ENCODE data around the gene CCL28. TPM values are rescaled to one million over a fixed set of nuclear protein-coding genes. Genes with fewer than 3 reads are reported as not detected.
"Not testable (repeated sequence)": the region's sequence is repeated elsewhere in the genome, so short reads cannot be mapped to it uniquely, and the experiment has no call there.

Gene CCL28
- total and polyA plus RNA-seq, 4 donors, result 1.5 to 5.3 (median 2.3) TPM

GRCh38 chr5:43415935-43416802 is 4.0 kb upstream of the CCL28 start:
- H3K27ac ChIP-seq (ENCODE audit: low read depth in 1 of 2, low read length in 2 of 2), result no peak overlapping the region
- ATAC-seq (ENCODE audit: low FRiP score) (no peak), DNase-seq (no peak)
- H3K4me3 ChIP-seq (ENCODE audit: low read length in 2 of 2), result no peak overlapping the region
- intact Hi-C loops (cut with DNase I), result no loop called here
- no peaks in the 10 kb centered on the region for H3K4me1 ChIP-seq (ENCODE audit: control insufficient read depth in 1 of 2, insufficient read depth in 2 of 2, low read length in 2 of 2)
- 68 to 75% methylated on average over 3 of the region's 3 CpGs for WGBS, 2 donors
- no peaks in the 10 kb centered on the region for H3K27me3 ChIP-seq (ENCODE audit: control insufficient read depth in 1 of 2, insufficient read depth in 2 of 2, low read length in 1 of 2)
- H3K9me3 ChIP-seq (ENCODE audit: control insufficient read depth, low read length), result no peaks in the 10 kb centered on the region
- H3K36me3 ChIP-seq (ENCODE audit: control insufficient read depth in 1 of 2, insufficient read depth in 2 of 2, low read length in 1 of 2), result no peaks in the 10 kb centered on the region

GRCh38 chr5:43413966-43414365 is 1.8 kb upstream of the CCL28 start:
- no peak overlapping the region for H3K27ac ChIP-seq (ENCODE audit: low read depth in 1 of 2, low read length in 2 of 2)
- ATAC-seq (ENCODE audit: low FRiP score) (no peak), DNase-seq (no peak)
- H3K9me3 ChIP-seq (ENCODE audit: control insufficient read depth, low read length), result no peaks in the 10 kb centered on the region
- 87 to 92% methylated on average over 2 of the region's 2 CpGs for WGBS, 2 donors
- H3K27me3 ChIP-seq (ENCODE audit: control insufficient read depth in 1 of 2, insufficient read depth in 2 of 2, low read length in 1 of 2), result no peaks in the 10 kb centered on the region
- no peaks in the 10 kb centered on the region for H3K4me1 ChIP-seq (ENCODE audit: control insufficient read depth in 1 of 2, insufficient read depth in 2 of 2, low read length in 2 of 2)
- no peaks in the 10 kb centered on the region for H3K36me3 ChIP-seq (ENCODE audit: control insufficient read depth in 1 of 2, insufficient read depth in 2 of 2, low read length in 1 of 2)
- H3K4me3 ChIP-seq (ENCODE audit: low read length in 2 of 2), result no peak overlapping the region
- intact Hi-C loops (cut with DNase I), result no loop called here

DNA sequence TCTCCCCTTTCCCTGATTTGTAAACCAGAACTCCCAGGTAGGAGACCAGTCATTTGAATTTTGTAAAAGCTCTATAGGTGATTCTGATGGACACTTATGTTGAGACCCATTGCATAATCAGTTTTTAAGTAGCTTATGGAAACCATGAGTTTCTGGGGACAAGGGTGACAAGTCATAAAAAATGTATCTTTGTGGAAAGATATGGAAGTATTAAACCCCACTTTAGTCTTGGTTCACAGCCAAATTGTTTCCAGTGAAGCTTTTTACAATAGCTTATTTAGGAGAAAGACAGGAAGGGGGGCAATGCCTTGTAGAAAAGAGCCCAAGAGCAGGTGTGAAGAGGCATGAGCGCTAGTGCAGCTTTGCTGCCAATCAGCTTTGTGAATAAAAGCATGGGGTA is 453 bp upstream of the CCL28 start:
- H3K9me3 ChIP-seq (ENCODE audit: control insufficient read depth, low read length), result no peaks in the 10 kb centered on the region
- intact Hi-C loops (cut with DNase I), result no loop called here
- DNase-seq, result no peak
- ATAC-seq (ENCODE audit: low FRiP score), result no peak
- no peaks in the 10 kb centered on the region for H3K36me3 ChIP-seq (ENCODE audit: control insufficient read depth in 1 of 2, insufficient read depth in 2 of 2, low read length in 1 of 2)
- H3K4me1 ChIP-seq (ENCODE audit: control insufficient read depth in 1 of 2, insufficient read depth in 2 of 2, low read length in 2 of 2), result no peaks in the 10 kb centered on the region
- no peak overlapping the region for H3K4me3 ChIP-seq (ENCODE audit: low read length in 2 of 2)
- no peak overlapping the region for H3K27ac ChIP-seq (ENCODE audit: low read depth in 1 of 2, low read length in 2 of 2)
- no peaks in the 10 kb centered on the region for H3K27me3 ChIP-seq (ENCODE audit: control insufficient read depth in 1 of 2, insufficient read depth in 2 of 2, low read length in 1 of 2)
- 88 to 93% methylated on average over 1 of the region's 1 CpG for WGBS, 2 donors

GRCh38 chr5:43411495-43411894 is 696 bp downstream of the CCL28 start:
- no peaks in the 10 kb centered on the region for H3K27me3 ChIP-seq (ENCODE audit: control insufficient read depth in 1 of 2, insufficient read depth in 2 of 2, low read length in 1 of 2)
- 49 to 50% methylated on average over 3 of the region's 3 CpGs for WGBS, 2 donors
- DNase-seq (no peak), ATAC-seq (ENCODE audit: low FRiP score) (no peak)
- H3K4me1 ChIP-seq (ENCODE audit: control insufficient read depth in 1 of 2, insufficient read depth in 2 of 2, low read length in 2 of 2), result no peaks in the 10 kb centered on the region
- H3K36me3 ChIP-seq (ENCODE audit: control insufficient read depth in 1 of 2, insufficient read depth in 2 of 2, low read length in 1 of 2), result no peaks in the 10 kb centered on the region
- no peak overlapping the region for H3K27ac ChIP-seq (ENCODE audit: low read depth in 1 of 2, low read length in 2 of 2)
- no peaks in the 10 kb centered on the region for H3K9me3 ChIP-seq (ENCODE audit: control insufficient read depth, low read length)
- H3K4me3 ChIP-seq (ENCODE audit: low read length in 2 of 2), result no peak overlapping the region
- intact Hi-C loops (cut with DNase I), result no loop called here

DNA sequence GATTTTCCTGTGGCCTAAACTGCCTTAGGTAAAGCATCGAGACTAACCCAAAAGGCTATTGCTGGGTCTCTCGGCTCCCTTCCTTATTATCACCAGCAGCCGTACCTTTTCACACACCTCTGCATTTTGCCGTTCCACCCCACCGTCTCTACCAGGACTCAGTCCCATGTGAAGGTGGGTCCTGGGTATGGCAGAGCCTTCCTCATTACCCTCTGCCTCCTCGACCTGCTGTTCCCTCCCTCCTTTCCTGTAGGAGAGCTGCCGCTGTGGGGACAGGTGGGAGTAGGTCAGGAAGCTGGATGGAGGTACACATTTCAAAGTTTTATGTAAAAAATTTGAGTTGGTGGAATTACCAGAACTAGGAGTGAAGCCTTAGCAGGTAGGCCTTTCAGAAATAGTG is 1.8 kb downstream of the CCL28 start:
- ATAC-seq (ENCODE audit: low FRiP score) (no peak), DNase-seq (no peak)
- Histone ChIP-seq H3K27ac (ENCODE audit: low read depth in 1 of 2, low read length in 2 of 2) (no peak overlapping the region), H3K36me3 (ENCODE audit: control insufficient read depth in 1 of 2, insufficient read depth in 2 of 2, low read length in 1 of 2) (no peaks in the 10 kb centered on the region), H3K9me3 (ENCODE audit: control insufficient read depth, low read length) (no peaks in the 10 kb centered on the region), H3K4me1 (ENCODE audit: control insufficient read depth in 1 of 2, insufficient read depth in 2 of 2, low read length in 2 of 2) (no peaks in the 10 kb centered on the region), H3K4me3 (ENCODE audit: low read length in 2 of 2) (no peak overlapping the region), H3K27me3 (ENCODE audit: control insufficient read depth in 1 of 2, insufficient read depth in 2 of 2, low read length in 1 of 2) (no peaks in the 10 kb centered on the region)
- intact Hi-C loops (cut with DNase I), result no loop called here
- 85 to 90% methylated on average over 7 of the region's 7 CpGs for WGBS, 2 donors

DNA sequence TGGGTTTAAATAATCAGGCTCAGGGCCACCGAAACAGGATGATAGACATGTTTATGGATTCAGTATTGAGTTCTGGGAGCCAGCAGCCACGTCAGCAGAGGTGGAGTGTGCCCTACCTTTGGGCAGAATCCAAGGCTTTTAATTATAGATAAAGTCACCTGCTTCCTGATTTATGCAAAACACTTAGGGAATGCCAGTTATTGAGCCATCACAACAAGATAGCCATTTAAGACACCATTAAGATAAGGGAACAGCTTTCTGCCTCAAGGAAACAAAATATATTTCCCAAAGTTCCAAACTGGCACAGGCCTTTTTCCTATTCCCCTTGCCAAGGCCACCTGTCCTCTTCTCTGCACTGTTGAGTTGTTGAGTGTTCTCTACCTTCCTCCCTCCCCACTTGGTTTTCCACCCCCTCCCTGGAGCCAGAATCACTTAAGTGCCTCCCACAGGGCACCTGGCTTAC is 2.4 kb downstream of the CCL28 start:
- Histone ChIP-seq H3K9me3 (ENCODE audit: control insufficient read depth, low read length) (no peaks in the 10 kb centered on the region), H3K27ac (ENCODE audit: low read depth in 1 of 2, low read length in 2 of 2) (no peak overlapping the region), H3K4me1 (ENCODE audit: control insufficient read depth in 1 of 2, insufficient read depth in 2 of 2, low read length in 2 of 2) (no peaks in the 10 kb centered on the region), H3K27me3 (ENCODE audit: control insufficient read depth in 1 of 2, insufficient read depth in 2 of 2, low read length in 1 of 2) (no peaks in the 10 kb centered on the region), H3K4me3 (ENCODE audit: low read length in 2 of 2) (no peak overlapping the region), H3K36me3 (ENCODE audit: control insufficient read depth in 1 of 2, insufficient read depth in 2 of 2, low read length in 1 of 2) (no peaks in the 10 kb centered on the region)
- WGBS, 2 donors, result 55 to 64% methylated on average over 2 of the region's 2 CpGs
- ATAC-seq (ENCODE audit: low FRiP score), result no peak
- intact Hi-C loops (cut with DNase I), result no loop called here
- DNase-seq, result no peak

GRCh38 chr5:43402524-43403066 is 9.6 kb downstream of the CCL28 start:
- WGBS, 2 donors, result 88 to 89% methylated on average over 16 of the region's 16 CpGs
- not testable (repeated sequence) for ATAC-seq (ENCODE audit: low FRiP score)

GRCh38 chr5:43401827-43402226 is 10.4 kb downstream of the CCL28 start:
- Histone ChIP-seq H3K4me1 (ENCODE audit: control insufficient read depth in 1 of 2, insufficient read depth in 2 of 2, low read length in 2 of 2) (no peaks in the 10 kb centered on the region), H3K27ac (ENCODE audit: low read depth in 1 of 2, low read length in 2 of 2) (no peak overlapping the region), H3K9me3 (ENCODE audit: control insufficient read depth, low read length) (peaks cover 2% of the 10 kb centered on the region), H3K27me3 (ENCODE audit: control insufficient read depth in 1 of 2, insufficient read depth in 2 of 2, low read length in 1 of 2) (no peaks in the 10 kb centered on the region), H3K4me3 (ENCODE audit: low read length in 2 of 2) (no peak overlapping the region), H3K36me3 (ENCODE audit: control insufficient read depth in 1 of 2, insufficient read depth in 2 of 2, low read length in 1 of 2) (no peaks in the 10 kb centered on the region)
- WGBS, 2 donors, result 63 to 79% methylated on average over 1 of the region's 1 CpG
- ATAC-seq (ENCODE audit: low FRiP score) (no peak), DNase-seq (no peak)
- intact Hi-C loops (cut with DNase I), result no loop called here

More at GRCh38 chr5:43402524-43403066, 9.6 kb downstream of the CCL28 start:
- H3K4me3 ChIP-seq (ENCODE audit: low read length in 2 of 2); H3K4me1 ChIP-seq (ENCODE audit: control insufficient read depth in 1 of 2, insufficient read depth in 2 of 2, low read length in 2 of 2); DNase-seq; H3K36me3 ChIP-seq (ENCODE audit: control insufficient read depth in 1 of 2, insufficient read depth in 2 of 2, low read length in 1 of 2); H3K27ac ChIP-seq (ENCODE audit: low read depth in 1 of 2, low read length in 2 of 2); intact Hi-C loops (cut with DNase I); H3K27me3 ChIP-seq (ENCODE audit: control insufficient read depth in 1 of 2, insufficient read depth in 2 of 2, low read length in 1 of 2); H3K9me3 ChIP-seq (ENCODE audit: control insufficient read depth, low read length): not testable (repeated sequence)

- H3K27ac ChIP-seq (ENCODE audit: low read depth in 1 of 2, low read length in 2 of 2), result no peak overlapping the region
- no peaks in the 10 kb centered on the region for H3K36me3 ChIP-seq (ENCODE audit: control insufficient read depth in 1 of 2, insufficient read depth in 2 of 2, low read length in 1 of 2)
- peaks cover 2% of the 10 kb centered on the region for H3K9me3 ChIP-seq (ENCODE audit: control insufficient read depth, low read length)
- 62 to 67% methylated on average over 3 of the region's 3 CpGs for WGBS, 2 donors
- H3K4me1 ChIP-seq (ENCODE audit: control insufficient read depth in 1 of 2, insufficient read depth in 2 of 2, low read length in 2 of 2), result no peaks in the 10 kb centered on the region
- ATAC-seq (ENCODE audit: low FRiP score) (no peak), DNase-seq (no peak)
- intact Hi-C loops (cut with DNase I), result no loop called here
- no peaks in the 10 kb centered on the region for H3K27me3 ChIP-seq (ENCODE audit: control insufficient read depth in 1 of 2, insufficient read depth in 2 of 2, low read length in 1 of 2)
- H3K4me3 ChIP-seq (ENCODE audit: low read length in 2 of 2), result no peak overlapping the region
Observed at GRCh38 chr5:43400082-43400481, 12.1 kb downstream of the CCL28 start.
